ENCODE results near the gene MORC3.

Gene MORC3

DNA sequence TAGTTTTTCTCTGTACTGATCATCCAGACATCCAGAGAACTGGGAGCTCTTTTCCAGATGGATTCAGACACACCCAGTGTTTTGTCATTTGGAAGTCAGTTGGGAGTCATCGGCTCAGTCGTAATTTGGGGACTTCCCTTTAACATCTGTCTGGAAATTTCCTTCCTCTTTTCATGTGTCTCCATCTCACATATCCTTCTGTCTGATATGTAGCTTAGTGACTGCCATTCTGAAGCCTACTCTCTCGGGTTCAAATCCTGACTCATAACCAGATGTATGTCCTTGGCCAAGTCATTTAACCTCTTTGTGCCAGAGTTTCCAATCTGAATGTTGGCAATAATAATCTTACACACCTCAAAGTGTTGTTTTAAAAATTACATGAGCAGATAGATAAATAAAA, 3.0 kb downstream of the MORC3 start:
- H3K27ac ChIP-seq (ENCODE audit: low read depth, low read length) = no peak overlapping the region
- H3K9ac ChIP-seq (ENCODE audit: low read length) = no peak overlapping the region

DNA sequence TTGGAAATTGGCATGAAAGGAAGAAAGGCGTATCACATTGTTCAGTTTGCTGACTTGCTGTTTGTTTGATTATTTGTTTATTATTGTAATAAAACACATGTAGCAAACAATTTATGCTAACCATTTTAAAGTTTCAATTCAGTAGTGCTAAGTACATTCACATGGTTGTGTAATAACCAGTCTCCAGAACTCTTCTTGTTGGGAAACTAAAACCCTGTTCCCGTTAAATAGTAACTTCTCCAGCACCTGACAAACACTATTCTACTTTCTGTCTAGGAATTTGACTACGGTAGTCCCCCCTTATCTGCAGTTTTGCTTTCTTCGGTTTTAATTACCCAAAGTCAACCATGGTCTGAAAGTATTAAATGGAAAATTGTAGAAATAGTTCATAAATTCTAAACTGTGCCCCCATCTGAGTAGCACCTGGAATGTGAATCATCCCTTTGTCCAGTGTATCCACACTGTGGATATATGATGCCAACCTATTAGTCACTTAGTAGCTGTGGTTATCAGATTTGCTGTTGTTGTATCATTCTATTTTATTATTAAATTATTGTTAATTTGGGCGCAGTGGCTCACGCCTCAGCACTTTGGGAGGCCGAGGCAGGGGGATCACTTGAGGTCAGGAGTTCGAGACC, 5.5 kb downstream of the MORC3 start:
- Histone ChIP-seq H3K9me2 (replicated peaks; ENCODE audit: insufficient read depth, low read length) (no peaks in the 10 kb centered on the region), H3K4me3 (ENCODE audit: insufficient read depth, low read length, poor library complexity, severe bottlenecking) (no peak overlapping the region), H3F3A (ENCODE audit: insufficient read depth) (0 out of 2 replicates have a peak, but pooled peaks cover 10% of the 10 kb centered on the region), H3K9ac (ENCODE audit: low read length) (no peak overlapping the region), H2AFZ (ENCODE audit: low read depth, low read length, severe bottlenecking) (no peak overlapping the region), H3K79me2 (ENCODE audit: insufficient read depth, low read length) (peaks cover 64% of the 10 kb centered on the region), H3K9me3 (ENCODE audit: insufficient read depth, low read length) (no peaks in the 10 kb centered on the region), H4K20me1 (ENCODE audit: low read depth, low read length) (no peaks in the 10 kb centered on the region; the same call in 1 of the 2 replicates), H3K27ac (ENCODE audit: low read depth, low read length) (no peak overlapping the region), H3K27me3 (ENCODE audit: low read length) (no peaks in the 10 kb centered on the region), H3K4me2 (ENCODE audit: low read depth, low read length, poor library complexity, severe bottlenecking) (no peak overlapping the region), H3K36me3 (ENCODE audit: low read length) (no peaks in the 10 kb centered on the region)
- no peak for TF ChIP-seq EZH2phosphoT487 (conservative IDR thresholded peaks at IDR 0.05; ENCODE audit: low read length)
- TF ChIP-seq, protein P1, sequence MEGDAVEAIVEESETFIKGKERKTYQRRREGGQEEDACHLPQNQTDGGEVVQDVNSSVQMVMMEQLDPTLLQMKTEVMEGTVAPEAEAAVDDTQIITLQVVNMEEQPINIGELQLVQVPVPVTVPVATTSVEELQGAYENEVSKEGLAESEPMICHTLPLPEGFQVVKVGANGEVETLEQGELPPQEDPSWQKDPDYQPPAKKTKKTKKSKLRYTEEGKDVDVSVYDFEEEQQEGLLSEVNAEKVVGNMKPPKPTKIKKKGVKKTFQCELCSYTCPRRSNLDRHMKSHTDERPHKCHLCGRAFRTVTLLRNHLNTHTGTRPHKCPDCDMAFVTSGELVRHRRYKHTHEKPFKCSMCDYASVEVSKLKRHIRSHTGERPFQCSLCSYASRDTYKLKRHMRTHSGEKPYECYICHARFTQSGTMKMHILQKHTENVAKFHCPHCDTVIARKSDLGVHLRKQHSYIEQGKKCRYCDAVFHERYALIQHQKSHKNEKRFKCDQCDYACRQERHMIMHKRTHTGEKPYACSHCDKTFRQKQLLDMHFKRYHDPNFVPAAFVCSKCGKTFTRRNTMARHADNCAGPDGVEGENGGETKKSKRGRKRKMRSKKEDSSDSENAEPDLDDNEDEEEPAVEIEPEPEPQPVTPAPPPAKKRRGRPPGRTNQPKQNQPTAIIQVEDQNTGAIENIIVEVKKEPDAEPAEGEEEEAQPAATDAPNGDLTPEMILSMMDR (IDR thresholded peaks at IDR 0.05; ENCODE audit: insufficient read depth, low read length, poor library complexity, severe bottlenecking) = no peak

More for the DNA sequence above, 3.0 kb downstream of the MORC3 start:
- Histone ChIP-seq H3K36me3 (ENCODE audit: low read length) (no peaks in the 10 kb centered on the region), H3F3A (ENCODE audit: insufficient read depth) (0 out of 2 replicates have a peak, but pooled peaks cover 6% of the 10 kb centered on the region), H3K4me3 (ENCODE audit: insufficient read depth, low read length, poor library complexity, severe bottlenecking) (no peak overlapping the region), H4K20me1 (ENCODE audit: low read depth, low read length) (no peaks in the 10 kb centered on the region; the same call in 1 of the 2 replicates), H2AFZ (ENCODE audit: low read depth, low read length, severe bottlenecking) (no peak overlapping the region), H3K4me2 (ENCODE audit: low read depth, low read length, poor library complexity, severe bottlenecking) (peak overlapping the region; percentile 86), H3K9me3 (ENCODE audit: insufficient read depth, low read length) (no peaks in the 10 kb centered on the region), H3K27me3 (ENCODE audit: low read length) (no peaks in the 10 kb centered on the region), H3K9me2 (replicated peaks; ENCODE audit: insufficient read depth, low read length) (no peaks in the 10 kb centered on the region), H3K79me2 (ENCODE audit: insufficient read depth, low read length) (peaks cover 59% of the 10 kb centered on the region)
- TF ChIP-seq, protein P1 (IDR thresholded peaks at IDR 0.05; ENCODE audit: insufficient read depth, low read length, poor library complexity, severe bottlenecking) = no peak
- no peak for TF ChIP-seq EZH2phosphoT487 (conservative IDR thresholded peaks at IDR 0.05; ENCODE audit: low read length)

DNA sequence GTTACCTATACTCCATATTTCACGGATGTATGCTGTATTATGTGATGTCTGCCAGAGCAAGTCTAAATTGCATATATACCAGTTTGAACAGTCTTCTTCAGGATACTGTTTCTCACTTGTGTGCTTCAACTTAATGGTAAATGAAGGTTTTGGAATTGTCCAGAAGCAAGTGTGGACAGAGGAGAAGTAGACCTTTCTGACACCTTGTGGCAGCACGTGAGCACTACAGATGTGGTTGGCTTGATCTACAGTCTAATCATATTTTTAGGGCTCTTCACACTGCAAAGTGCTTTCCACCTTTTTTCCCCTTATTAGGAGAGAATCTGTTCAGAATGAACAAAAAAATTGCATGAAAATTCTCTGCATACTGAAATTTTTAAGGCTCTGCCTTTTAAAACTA, 10.9 kb downstream of the MORC3 start:
- 0 out of 2 replicates have a peak, but pooled peaks cover 2% of the 10 kb centered on the region for H3K36me3 ChIP-seq (ENCODE audit: low read length)
- 0 out of 2 replicates have a peak, but pooled peaks cover 4% of the 10 kb centered on the region for H3F3A ChIP-seq (ENCODE audit: insufficient read depth)
- H3K9me3 ChIP-seq (ENCODE audit: insufficient read depth, low read length) = no peaks in the 10 kb centered on the region
- no peak overlapping the region for H3K4me2 ChIP-seq (ENCODE audit: low read depth, low read length, poor library complexity, severe bottlenecking)
- no peak overlapping the region for H3K27ac ChIP-seq (ENCODE audit: low read depth, low read length)
- H4K20me1 ChIP-seq (ENCODE audit: low read depth, low read length) = no peaks in the 10 kb centered on the region
- H3K79me2 ChIP-seq (ENCODE audit: insufficient read depth, low read length) = peaks cover 28% of the 10 kb centered on the region
- no peak overlapping the region for H3K9ac ChIP-seq (ENCODE audit: low read length)
- H3K27me3 ChIP-seq (ENCODE audit: low read length) = no peaks in the 10 kb centered on the region
- no peaks in the 10 kb centered on the region for H3K9me2 ChIP-seq (replicated peaks; ENCODE audit: insufficient read depth, low read length)
- TF ChIP-seq, protein P1 (IDR thresholded peaks at IDR 0.05; ENCODE audit: insufficient read depth, low read length, poor library complexity, severe bottlenecking) = peak; percentile 66
- TF ChIP-seq EZH2phosphoT487 (conservative IDR thresholded peaks at IDR 0.05; ENCODE audit: low read length) = no peak
- no peak overlapping the region for H2AFZ ChIP-seq (ENCODE audit: low read depth, low read length, severe bottlenecking)
- no peak overlapping the region for H3K4me3 ChIP-seq (ENCODE audit: insufficient read depth, low read length, poor library complexity, severe bottlenecking)
